ENCODE results near the gene KCNT2. TPM values are rescaled to one million over a fixed set of nuclear protein-coding genes. Genes with fewer than 3 reads are reported as not detected.

Gene KCNT2
- polyA plus RNA-seq, 1 experiment: 2.0 TPM

DNA sequence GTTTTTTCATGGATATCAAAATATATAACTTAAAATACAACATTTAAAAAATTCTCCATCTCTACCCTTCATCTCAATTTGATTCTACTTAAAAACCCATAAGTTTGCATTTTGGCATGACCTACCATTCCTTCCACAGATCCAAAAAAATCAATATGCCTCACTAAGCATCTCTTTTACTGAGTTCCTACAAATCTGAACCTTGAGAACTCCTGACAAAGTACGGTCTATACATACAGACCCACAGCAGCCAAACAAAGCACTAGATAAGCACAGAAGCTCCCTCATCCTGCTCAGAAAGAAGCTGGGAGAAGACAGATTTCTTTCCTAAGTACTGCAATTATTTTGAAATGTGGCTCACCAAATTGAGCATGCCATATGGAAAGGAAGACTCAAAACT lies 167.5 kb downstream of the KCNT2 start:
- H3K27ac ChIP-seq (ENCODE audit: low read depth, low read length): no peak overlapping the region

GRCh38 chr1:196438329-196438728 lies 169.9 kb downstream of the KCNT2 start:
- ChIA-PET CTCF (no interaction called here), POLR2A (no interaction called here)
- H3K27me3 ChIP-seq (ENCODE audit: control insufficient read depth, insufficient read depth, low read length): no peaks in the 10 kb centered on the region
- no peaks in the 10 kb centered on the region for H3K9me3 ChIP-seq (ENCODE audit: control insufficient read depth, insufficient read depth, low read length)
- TF ChIP-seq, protein P1, sequence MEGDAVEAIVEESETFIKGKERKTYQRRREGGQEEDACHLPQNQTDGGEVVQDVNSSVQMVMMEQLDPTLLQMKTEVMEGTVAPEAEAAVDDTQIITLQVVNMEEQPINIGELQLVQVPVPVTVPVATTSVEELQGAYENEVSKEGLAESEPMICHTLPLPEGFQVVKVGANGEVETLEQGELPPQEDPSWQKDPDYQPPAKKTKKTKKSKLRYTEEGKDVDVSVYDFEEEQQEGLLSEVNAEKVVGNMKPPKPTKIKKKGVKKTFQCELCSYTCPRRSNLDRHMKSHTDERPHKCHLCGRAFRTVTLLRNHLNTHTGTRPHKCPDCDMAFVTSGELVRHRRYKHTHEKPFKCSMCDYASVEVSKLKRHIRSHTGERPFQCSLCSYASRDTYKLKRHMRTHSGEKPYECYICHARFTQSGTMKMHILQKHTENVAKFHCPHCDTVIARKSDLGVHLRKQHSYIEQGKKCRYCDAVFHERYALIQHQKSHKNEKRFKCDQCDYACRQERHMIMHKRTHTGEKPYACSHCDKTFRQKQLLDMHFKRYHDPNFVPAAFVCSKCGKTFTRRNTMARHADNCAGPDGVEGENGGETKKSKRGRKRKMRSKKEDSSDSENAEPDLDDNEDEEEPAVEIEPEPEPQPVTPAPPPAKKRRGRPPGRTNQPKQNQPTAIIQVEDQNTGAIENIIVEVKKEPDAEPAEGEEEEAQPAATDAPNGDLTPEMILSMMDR (IDR thresholded peaks at IDR 0.05; ENCODE audit: low read depth, low read length): no peak
- H3K27ac ChIP-seq (ENCODE audit: low read depth, low read length): no peak overlapping the region
- no peak overlapping the region for H3K4me3 ChIP-seq (ENCODE audit: low read depth, low read length)
- DNase-seq (ENCODE audit: low read depth, low spot score): no peak

More for the DNA sequence above, 167.5 kb downstream of the KCNT2 start:
- DNase-seq (ENCODE audit: low read depth, low spot score): no peak
- TF ChIP-seq, protein P1 (IDR thresholded peaks at IDR 0.05; ENCODE audit: low read depth, low read length): no peak
- H3K27me3 ChIP-seq (ENCODE audit: control insufficient read depth, insufficient read depth, low read length): no peaks in the 10 kb centered on the region
- CTCF ChIA-PET: no interaction called here
- H3K4me3 ChIP-seq (ENCODE audit: low read depth, low read length): no peak overlapping the region
- H3K9me3 ChIP-seq (ENCODE audit: control insufficient read depth, insufficient read depth, low read length): no peaks in the 10 kb centered on the region
- POLR2A ChIA-PET: no interaction called here

- POLR2A ChIA-PET: no interaction called here
- Histone ChIP-seq H3K9me3 (ENCODE audit: control insufficient read depth, insufficient read depth, low read length) (no peaks in the 10 kb centered on the region), H3K27me3 (ENCODE audit: control insufficient read depth, insufficient read depth, low read length) (no peaks in the 10 kb centered on the region), H3K4me3 (ENCODE audit: low read depth, low read length) (no peak overlapping the region), H3K27ac (ENCODE audit: low read depth, low read length) (no peak overlapping the region)
- CTCF ChIA-PET: no interaction called here
- DNase-seq (ENCODE audit: low read depth, low spot score): no peak
- TF ChIP-seq, protein P1 (IDR thresholded peaks at IDR 0.05; ENCODE audit: low read depth, low read length): no peak
These were observed 170.6 kb downstream of the KCNT2 start for GRCh38 chr1:196437671-196438070.

DNA sequence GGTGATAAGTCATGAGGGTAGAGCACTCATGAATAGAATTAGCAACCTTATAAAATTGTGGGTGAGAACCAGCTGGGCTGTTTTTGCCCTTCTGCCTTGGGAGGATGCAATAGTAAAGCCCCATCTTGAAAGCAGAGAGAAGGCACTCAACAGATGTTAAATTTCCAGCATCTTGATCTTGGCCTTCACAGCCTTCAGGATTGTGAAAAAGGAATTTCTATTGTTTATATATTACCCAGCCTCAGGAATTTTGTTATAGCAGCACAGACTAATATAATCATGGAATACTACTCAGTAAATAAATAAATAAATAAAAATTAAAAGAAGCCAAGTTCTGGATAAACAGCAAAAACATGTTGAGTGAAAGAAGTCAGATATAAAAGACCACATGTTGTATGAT lies 175.2 kb downstream of the KCNT2 start:
- Histone ChIP-seq H3K9me3 (ENCODE audit: control insufficient read depth, insufficient read depth, low read length) (no peaks in the 10 kb centered on the region), H3K27ac (ENCODE audit: low read depth, low read length) (no peak overlapping the region), H3K27me3 (ENCODE audit: control insufficient read depth, insufficient read depth, low read length) (no peaks in the 10 kb centered on the region), H3K4me3 (ENCODE audit: low read depth, low read length) (no peak overlapping the region)
- TF ChIP-seq, protein P1 (IDR thresholded peaks at IDR 0.05; ENCODE audit: low read depth, low read length): no peak
- CTCF ChIA-PET: no interaction called here
- POLR2A ChIA-PET: no interaction called here
- no peak for DNase-seq (ENCODE audit: low read depth, low spot score)

DNA sequence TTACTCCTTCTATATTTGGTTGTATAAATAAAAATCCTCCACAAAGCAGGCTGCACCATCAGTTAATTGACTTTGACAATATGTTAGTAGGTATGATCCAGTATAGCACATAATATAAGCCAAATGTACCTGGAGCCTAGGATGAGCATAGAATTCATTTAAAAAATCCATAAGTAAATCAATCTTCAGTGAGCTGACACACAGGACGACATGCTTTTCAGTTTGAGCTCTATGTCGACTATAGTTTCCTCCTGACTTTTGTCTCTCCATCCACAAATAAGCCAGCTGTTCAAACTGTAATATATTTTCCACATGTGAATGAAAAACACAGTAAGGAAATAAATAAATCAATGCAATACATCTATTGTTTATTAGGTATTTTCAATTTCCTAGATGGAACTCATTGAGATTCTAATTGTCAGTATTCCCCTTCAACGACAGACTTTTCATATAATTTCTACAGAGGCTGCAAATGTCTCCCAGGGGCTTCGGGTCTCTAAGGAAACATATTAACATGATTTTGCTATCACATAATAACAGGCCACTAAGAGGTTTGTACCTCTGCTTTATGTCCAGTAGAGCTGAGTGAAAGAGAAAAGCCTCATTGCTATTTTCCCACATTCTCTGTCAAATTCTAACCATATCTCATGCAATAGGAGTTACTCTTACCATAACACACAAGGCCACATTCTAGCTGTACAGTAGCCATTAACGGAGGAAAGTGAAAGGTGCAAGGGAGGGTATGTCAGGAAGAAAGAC lies 180.1 kb downstream of the KCNT2 start:
- CTCF ChIA-PET: no interaction called here
- Histone ChIP-seq H3K4me3 (ENCODE audit: low read depth, low read length) (no peak overlapping the region), H3K27ac (ENCODE audit: low read depth, low read length) (no peak overlapping the region), H3K27me3 (ENCODE audit: control insufficient read depth, insufficient read depth, low read length) (no peaks in the 10 kb centered on the region), H3K9me3 (ENCODE audit: control insufficient read depth, insufficient read depth, low read length) (no peaks in the 10 kb centered on the region)
- POLR2A ChIA-PET: no interaction called here
- DNase-seq (ENCODE audit: low read depth, low spot score): no peak
- TF ChIP-seq, protein P1 (IDR thresholded peaks at IDR 0.05; ENCODE audit: low read depth, low read length): no peak
